ENCODE results near the gene SMARCD2.
"Not testable (repeated sequence)": the region's sequence is repeated elsewhere in the genome, so short reads cannot be mapped to it uniquely, and the experiment has no call there.

Gene SMARCD2

GRCh38 chr17:63855185-63855584 lies 12.7 kb upstream of the SMARCD2 start:
- in situ Hi-C loops (cut with HindIII; ENCODE audit: low pct_ligation_motif_present, low pct_unique_long_range_greater_than_20kb, low sequenced_read_pairs), result no loop called here
- DNase-seq, result no peak

DNA sequence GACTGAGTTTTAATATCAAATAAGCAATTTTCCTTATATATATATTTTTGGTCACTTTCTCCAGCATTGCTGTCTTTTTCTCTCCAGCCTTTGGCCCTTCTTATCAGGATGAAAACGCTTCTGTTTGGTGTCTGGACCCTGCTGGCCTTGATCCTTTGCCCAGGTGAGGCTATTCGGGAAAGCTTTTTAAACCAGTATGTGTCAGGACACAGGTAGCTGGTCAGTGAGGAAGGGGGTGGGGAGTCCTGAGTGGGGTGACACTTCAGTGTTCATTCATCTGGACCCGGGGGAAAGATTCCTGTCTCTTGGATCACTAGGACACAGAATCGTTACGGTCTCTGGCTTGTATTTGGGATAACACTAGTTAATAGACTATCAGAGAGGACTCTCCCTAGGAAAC lies 12.2 kb upstream of the SMARCD2 start:
- in situ Hi-C loops (cut with HindIII; ENCODE audit: low pct_ligation_motif_present, low pct_unique_long_range_greater_than_20kb, low sequenced_read_pairs), result no loop called here
- no peak for DNase-seq

DNA sequence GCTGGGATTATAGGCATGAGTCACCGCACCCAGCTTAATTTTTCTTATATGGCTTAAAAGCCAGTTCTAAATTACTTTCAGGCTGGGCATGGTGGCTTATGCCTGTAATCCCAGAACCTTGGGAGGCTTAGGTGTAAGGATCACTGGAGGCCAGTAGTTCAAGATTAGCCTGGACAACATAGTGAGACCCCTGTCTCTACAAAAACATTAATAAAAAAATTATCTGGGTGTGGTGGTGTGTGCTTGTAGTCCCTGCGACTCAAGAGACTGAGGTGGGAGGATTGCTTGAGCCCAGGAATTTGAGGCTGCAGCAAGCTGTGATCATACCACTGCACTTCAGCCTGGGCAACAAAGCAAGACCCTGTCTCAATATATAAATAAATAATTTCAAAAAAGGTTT lies 10.8 kb upstream of the SMARCD2 start:
- DNase-seq, result no peak
- in situ Hi-C loops (cut with HindIII; ENCODE audit: low pct_ligation_motif_present, low pct_unique_long_range_greater_than_20kb, low sequenced_read_pairs), result no loop called here

- no peak for DNase-seq
- in situ Hi-C loops (cut with HindIII; ENCODE audit: low pct_ligation_motif_present, low pct_unique_long_range_greater_than_20kb, low sequenced_read_pairs), result no loop called here
Observed at GRCh38 chr17:63850401-63850800, 7.9 kb upstream of the SMARCD2 start.

DNA sequence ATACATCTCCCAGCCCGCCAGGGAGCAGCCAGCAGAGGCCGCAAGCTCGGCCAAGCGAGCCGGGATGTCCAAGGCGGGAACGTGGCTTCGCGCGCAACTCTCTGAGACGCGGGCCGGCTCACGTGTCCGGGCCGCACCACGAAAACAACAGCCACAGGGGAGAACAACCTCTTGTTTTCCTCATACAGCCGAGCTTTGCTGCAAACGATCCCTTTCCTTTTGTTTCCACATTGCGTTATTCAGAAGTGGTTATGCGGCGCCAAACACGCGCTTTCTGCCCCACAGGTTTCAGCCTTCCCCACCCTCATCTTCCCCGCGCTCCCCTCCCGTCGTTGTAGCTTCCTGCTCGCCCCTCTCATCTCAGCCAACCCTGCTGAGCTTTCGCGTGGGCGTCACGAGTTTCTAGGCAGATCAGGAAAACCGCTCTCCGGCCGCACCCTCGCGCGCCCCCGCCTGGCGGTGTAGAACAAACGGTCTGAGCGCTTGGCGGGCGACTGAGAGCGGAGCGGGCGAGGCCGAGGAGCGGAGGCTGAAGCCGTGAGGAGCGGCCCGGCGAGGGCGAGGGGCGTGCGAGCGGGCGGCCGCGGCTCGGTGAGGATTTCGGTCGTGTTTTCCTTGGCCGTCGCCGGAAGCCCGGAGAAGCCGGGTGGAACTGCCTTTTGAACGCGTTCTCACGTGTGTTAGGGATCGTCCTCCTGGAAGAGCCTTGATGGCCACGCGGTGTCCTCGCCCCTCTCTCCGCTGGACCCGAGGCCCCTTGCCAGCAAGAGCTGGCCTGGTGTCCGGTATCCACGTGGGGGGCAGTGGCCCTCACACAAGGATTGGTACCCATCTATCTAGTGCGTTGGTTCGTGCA lies 6.6 kb upstream of the SMARCD2 start:
- no peak for DNase-seq
- in situ Hi-C loops (cut with HindIII; ENCODE audit: low pct_ligation_motif_present, low pct_unique_long_range_greater_than_20kb, low sequenced_read_pairs), result no loop called here

- in situ Hi-C loops (cut with HindIII; ENCODE audit: low pct_ligation_motif_present, low pct_unique_long_range_greater_than_20kb, low sequenced_read_pairs), result no loop called here
- DNase-seq, result no peak
Observed at GRCh38 chr17:63847525-63848249, 5.2 kb upstream of the SMARCD2 start.

- in situ Hi-C loops (cut with HindIII; ENCODE audit: low pct_ligation_motif_present, low pct_unique_long_range_greater_than_20kb, low sequenced_read_pairs), result no loop called here
- DNase-seq, result no peak
Observed at GRCh38 chr17:63845509-63845908, 3.0 kb upstream of the SMARCD2 start.

DNA sequence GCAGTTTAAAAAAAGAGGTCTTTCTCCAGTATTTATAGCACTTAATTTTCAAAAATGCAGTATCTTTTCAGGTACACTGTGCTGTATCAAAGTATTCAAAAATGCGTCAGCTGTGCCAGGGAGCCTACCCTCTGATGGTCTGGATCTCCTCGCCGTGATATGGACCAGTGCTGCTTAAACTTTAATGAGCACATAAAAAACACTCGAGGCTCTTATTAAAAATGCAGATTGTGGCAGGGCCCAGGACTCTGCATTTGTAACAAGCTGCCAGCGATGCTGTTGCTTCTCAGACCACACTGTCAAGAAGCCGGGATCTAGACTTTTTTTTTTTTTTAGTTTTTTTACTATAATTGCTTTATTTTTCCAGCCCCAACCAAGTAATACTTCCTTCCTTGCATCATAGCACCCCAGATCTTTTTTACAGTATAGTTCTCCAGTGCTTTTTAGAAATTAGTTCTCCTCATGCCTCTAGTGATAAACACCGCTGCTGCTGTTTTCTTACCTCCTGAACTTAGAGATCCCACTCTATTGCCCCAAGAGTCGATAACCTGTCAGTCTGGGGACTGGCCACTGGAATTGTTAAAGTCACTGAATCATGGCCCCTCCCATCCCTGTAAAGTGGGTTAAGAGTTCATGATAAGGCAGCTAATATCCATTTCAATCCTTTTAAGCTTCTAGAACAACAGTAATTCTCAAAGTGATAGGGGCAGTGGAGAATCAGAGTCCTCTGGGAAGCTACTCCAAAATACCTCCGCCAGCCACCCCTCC lies 1.6 kb upstream of the SMARCD2 start:
- in situ Hi-C loops (cut with HindIII; ENCODE audit: low pct_ligation_motif_present, low pct_unique_long_range_greater_than_20kb, low sequenced_read_pairs), result no loop called here
- DNase-seq, result no peak

DNA sequence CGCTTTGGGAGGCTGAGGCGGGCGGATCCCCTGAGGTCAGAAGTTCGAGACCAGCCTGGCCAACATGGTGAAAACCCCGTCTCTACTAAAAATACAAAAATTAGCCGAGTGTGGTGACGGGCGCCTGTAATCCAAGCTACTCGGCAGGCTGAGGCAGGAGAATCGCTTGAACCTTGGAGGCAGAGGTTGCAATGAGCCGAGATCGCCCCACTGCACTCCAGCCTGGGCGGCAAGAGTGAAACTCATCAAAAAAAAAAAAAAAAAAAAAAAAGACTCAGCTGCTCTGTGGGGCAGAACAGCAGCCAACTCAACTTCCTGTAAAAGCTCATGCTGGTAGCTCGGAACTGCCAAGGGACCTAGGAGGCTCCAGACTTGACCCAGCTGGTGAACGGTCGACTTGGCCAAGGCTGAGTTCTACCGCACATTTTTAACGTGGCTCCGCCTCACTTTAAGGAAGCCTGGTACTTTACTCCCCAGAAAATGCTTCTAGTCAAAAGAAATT lies 953 bp upstream of the SMARCD2 start:
- in situ Hi-C loops (cut with HindIII; ENCODE audit: low pct_ligation_motif_present, low pct_unique_long_range_greater_than_20kb, low sequenced_read_pairs), result not testable (repeated sequence)
- DNase-seq, result peak; percentile 82

DNA sequence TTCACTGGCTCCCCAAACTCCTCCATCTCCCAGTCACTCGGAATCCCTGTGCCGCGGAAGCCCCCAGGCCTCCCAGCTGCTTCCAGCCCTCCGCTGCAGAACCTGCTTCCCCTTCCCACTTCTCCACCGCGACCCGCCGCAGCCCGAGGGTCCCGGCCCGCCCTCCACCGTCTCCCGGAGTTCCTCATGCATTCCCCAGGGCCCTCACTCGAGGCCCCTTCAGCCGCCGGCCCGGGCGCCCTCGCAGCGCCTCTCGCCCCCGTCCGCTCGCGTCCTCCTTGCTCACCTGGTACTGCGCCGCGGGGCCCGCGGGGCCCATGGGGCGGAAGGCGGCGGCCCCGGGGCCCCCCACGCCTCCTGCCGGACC lies 329 bp downstream of the SMARCD2 start:
- no peak for DNase-seq
- in situ Hi-C loops (cut with HindIII; ENCODE audit: low pct_ligation_motif_present, low pct_unique_long_range_greater_than_20kb, low sequenced_read_pairs), result no loop called here

- peak; percentile 38 for DNase-seq
- in situ Hi-C loops (cut with HindIII; ENCODE audit: low pct_ligation_motif_present, low pct_unique_long_range_greater_than_20kb, low sequenced_read_pairs), result no loop called here
Observed at GRCh38 chr17:63841350-63842172, 924 bp downstream of the SMARCD2 start.

DNA sequence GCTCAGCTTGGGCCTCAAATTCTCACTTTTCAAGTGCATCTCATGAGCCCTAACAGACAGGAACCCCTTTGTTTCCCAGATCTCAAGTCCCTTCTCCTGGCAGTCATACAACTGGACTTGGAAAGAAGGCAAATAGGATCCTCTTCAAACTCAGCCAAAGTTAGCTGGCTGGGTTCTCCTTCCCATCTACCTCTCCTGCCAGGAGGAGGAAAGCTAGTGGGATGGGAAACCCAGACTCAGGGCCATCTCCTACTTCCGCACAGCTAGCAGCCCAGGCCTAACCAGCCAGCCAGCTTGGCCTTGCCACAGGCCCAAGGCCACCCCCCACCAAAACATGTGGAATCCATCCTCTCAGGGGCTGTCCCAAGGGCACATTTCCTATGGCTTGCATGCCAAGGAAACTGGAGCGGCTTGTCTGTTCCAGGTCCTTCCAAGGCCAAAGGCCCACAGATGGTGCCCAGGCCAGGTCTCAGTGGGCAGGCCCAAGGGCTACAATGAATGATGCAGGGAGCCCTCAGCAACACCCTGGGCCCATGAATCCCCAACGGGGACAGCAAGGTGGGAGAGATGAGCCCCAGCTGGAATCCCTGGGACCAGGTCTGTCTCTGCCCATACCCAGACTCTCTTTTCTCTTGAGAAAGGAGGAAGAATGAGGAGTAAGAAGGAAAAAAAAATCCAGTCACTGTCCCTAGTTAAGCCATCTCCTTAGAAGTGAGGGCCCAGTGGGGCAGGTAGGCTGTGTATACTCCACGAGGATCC lies 1.7 kb downstream of the SMARCD2 start:
- in situ Hi-C loops (cut with HindIII; ENCODE audit: low pct_ligation_motif_present, low pct_unique_long_range_greater_than_20kb, low sequenced_read_pairs), result no loop called here
- no peak for DNase-seq

- in situ Hi-C loops (cut with HindIII; ENCODE audit: low pct_ligation_motif_present, low pct_unique_long_range_greater_than_20kb, low sequenced_read_pairs), result no loop called here
- no peak for DNase-seq
Observed at GRCh38 chr17:63838631-63839171, 3.8 kb downstream of the SMARCD2 start.

GRCh38 chr17:63837962-63838600 lies 4.4 kb downstream of the SMARCD2 start:
- DNase-seq, result no peak
- in situ Hi-C loops (cut with HindIII; ENCODE audit: low pct_ligation_motif_present, low pct_unique_long_range_greater_than_20kb, low sequenced_read_pairs), result no loop called here

GRCh38 chr17:63837480-63837879 lies 5.0 kb downstream of the SMARCD2 start:
- no peak for DNase-seq
- in situ Hi-C loops (cut with HindIII; ENCODE audit: low pct_ligation_motif_present, low pct_unique_long_range_greater_than_20kb, low sequenced_read_pairs), result no loop called here

DNA sequence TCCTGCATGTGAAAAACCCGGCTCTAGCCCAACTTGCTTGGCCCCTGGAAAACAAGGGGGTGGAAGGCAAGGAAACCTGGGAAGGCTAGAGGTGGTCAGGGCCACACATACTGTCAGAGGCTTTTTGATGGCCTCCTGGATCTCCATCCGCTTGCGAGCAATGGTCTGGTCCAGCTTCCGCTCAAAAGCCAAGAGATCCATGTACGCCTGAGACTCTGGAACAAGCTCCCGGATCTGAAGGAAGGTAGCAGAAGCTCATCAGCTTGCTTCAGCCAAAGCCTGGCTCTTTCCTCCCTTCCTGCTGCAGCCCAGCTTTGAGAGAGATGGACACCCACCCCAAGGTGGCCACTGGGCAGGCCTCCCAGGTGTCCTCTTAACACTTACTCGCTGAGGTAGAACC lies 5.7 kb downstream of the SMARCD2 start:
- in situ Hi-C loops (cut with HindIII; ENCODE audit: low pct_ligation_motif_present, low pct_unique_long_range_greater_than_20kb, low sequenced_read_pairs), result no loop called here
- DNase-seq, result no peak

DNA sequence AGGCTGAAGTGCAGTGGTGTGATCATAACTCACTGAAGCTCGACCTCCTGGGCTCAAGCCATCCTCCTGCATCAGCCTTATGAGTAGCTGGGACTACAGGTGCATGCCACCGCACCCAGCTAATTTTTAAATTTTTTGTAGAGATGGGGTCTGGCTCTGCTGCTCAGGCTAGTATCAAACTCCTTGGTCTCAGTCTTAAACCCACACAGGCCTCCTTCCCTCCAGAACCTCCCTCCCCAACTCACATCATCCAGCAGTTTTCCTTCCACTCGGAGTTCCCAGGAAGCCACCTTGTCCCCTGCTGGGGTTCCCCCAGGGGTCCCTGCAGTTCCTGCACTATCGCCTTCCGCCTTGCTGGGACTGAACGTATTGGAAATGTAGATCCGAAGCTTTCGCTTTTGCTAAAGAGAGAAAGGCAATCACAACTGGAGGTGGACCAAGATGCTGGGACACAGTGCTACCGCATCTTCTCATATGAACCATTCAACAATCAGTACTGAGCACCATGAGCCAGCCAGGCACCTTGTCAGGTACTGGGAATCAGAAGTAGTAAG lies 7.2 kb downstream of the SMARCD2 start:
- no peak for DNase-seq
- in situ Hi-C loops (cut with HindIII; ENCODE audit: low pct_ligation_motif_present, low pct_unique_long_range_greater_than_20kb, low sequenced_read_pairs), result no loop called here

Data from ACHN (cell line).